Testis (tissue), 3 donors: ENCODE results near the gene RET. TPM values are rescaled to one million over a fixed set of nuclear protein-coding genes. Genes with fewer than 3 reads are reported as not detected.

Experiments
- DNase-seq: peaks from one replicate; pipeline ENCODE4 v3.0.0-alpha.2; 2019
- H3K27ac ChIP-seq, 2 donors: fragments of 200-600 bp; sonication (generic); one replicate each; pipeline ENCODE4 v1.5.1; 2019
- H3K27me3 ChIP-seq: fragments of 200-600 bp; sonication (generic); one replicate; pipeline ENCODE4 v1.5.1; 2019
- H3K36me3 ChIP-seq: fragments of 200-600 bp; sonication (generic); one replicate; pipeline ENCODE4 v1.5.1; 2017; ENCODE audit warnings: low read depth; ENCODE audit errors: missing control alignments
- H3K4me1 ChIP-seq: fragments of 200-600 bp; sonication (generic); one replicate; pipeline ENCODE4 v1.5.1; 2019
- H3K4me3 ChIP-seq, 2 donors: fragments of 200-600 bp; sonication (generic); one replicate each; pipeline ENCODE4 v1.5.1; 2017 to 2019
- H3K9me3 ChIP-seq: fragments of 200-600 bp; sonication (generic); one replicate; pipeline ENCODE4 v1.5.1; 2017
- POLR2A ChIP-seq: fragments of 450-650 bp; IDR thresholded peaks from one replicate; pipeline ENCODE4 v1.6.1; 2017; ENCODE audit warnings: antibody characterized with exemption, mild to moderate bottlenecking, moderate library complexity
- WGBS, 2 donors: methylation state at CpG; one replicate each; pipeline ENCODE4 v1.1.5; 2018; 5-methylcytosine and 5-hydroxymethylcytosine counted together
- intact Hi-C: fragments of 100-400 bp; cut with DNase I; formaldehyde crosslinking; loops from one replicate; pipeline ENCODE4 v1.15.1; 2023; ENCODE audit warnings: low total_unique reads
- polyA plus RNA-seq: library from polyadenylated mRNA; stranded (reverse); fragments of 350-450 nt; fragmentation: Illumina TruSeq; extraction: RNeasy Lipid Tissue Mini Kit (QIAGEN cat#74804); gene quantifications from one replicate; pipeline ENCODE4 v1.2.3, GENCODE V29; 2014; ENCODE audit warnings: low read depth, low replicate concordance; ENCODE audit not compliant: insufficient read depth
- total RNA-seq, 2 donors: library from RNA; depleted of rRNA; stranded (reverse); fragments of >200 nt; gene quantifications; one replicate each; pipeline ENCODE4 v1.2.3, GENCODE V29; 2016
- TF ChIP-seq, protein P1 (sequence below), 3 experiments: fragments of 450-650 bp in 2 of 3; fragments of 200-600 bp in 1 of 3; sonication (generic) in 1 of 3; IDR thresholded peaks; one replicate each; pipeline ENCODE4 v1.5.1; 2016 to 2019; ENCODE audit warnings: antibody characterized with exemption in 3 of 3, mild to moderate bottlenecking in 2 of 3, moderate library complexity in 1 of 3

Gene RET
- total and polyA plus RNA-seq, 3 donors from 2014 or later: 5.1 to 9.5 (median 7.3) TPM

GRCh38 chr10:43173120-43173519 is 96.3 kb downstream of the RET start:
- 88 to 97% methylated on average over 1 of the region's 1 CpG for WGBS, 2 donors
- no peaks in the 10 kb centered on the region for H3K36me3 ChIP-seq
- H3K27ac ChIP-seq: no peak overlapping the region

GRCh38 chr10:43174969-43175368 is 98.1 kb downstream of the RET start:
- no peaks in the 10 kb centered on the region for H3K27me3 ChIP-seq
- intact Hi-C loops: no loop called here
- 77 to 79% methylated on average over 6 of the region's 6 CpGs for WGBS, 2 donors
- H3K27ac ChIP-seq: no peak overlapping the region
- H3K4me3 ChIP-seq: no peak overlapping the region
- no peaks in the 10 kb centered on the region for H3K9me3 ChIP-seq
- H3K4me1 ChIP-seq: no peaks in the 10 kb centered on the region
- TF ChIP-seq, protein P1, sequence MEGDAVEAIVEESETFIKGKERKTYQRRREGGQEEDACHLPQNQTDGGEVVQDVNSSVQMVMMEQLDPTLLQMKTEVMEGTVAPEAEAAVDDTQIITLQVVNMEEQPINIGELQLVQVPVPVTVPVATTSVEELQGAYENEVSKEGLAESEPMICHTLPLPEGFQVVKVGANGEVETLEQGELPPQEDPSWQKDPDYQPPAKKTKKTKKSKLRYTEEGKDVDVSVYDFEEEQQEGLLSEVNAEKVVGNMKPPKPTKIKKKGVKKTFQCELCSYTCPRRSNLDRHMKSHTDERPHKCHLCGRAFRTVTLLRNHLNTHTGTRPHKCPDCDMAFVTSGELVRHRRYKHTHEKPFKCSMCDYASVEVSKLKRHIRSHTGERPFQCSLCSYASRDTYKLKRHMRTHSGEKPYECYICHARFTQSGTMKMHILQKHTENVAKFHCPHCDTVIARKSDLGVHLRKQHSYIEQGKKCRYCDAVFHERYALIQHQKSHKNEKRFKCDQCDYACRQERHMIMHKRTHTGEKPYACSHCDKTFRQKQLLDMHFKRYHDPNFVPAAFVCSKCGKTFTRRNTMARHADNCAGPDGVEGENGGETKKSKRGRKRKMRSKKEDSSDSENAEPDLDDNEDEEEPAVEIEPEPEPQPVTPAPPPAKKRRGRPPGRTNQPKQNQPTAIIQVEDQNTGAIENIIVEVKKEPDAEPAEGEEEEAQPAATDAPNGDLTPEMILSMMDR (IDR thresholded peaks at IDR 0.05): no peak
- TF ChIP-seq POLR2A: no peak
- H3K36me3 ChIP-seq: no peaks in the 10 kb centered on the region
- no peak for DNase-seq

More at GRCh38 chr10:43173120-43173519, 96.3 kb downstream of the RET start:
- no peaks in the 10 kb centered on the region for H3K27me3 ChIP-seq
- no peaks in the 10 kb centered on the region for H3K4me1 ChIP-seq
- no peak for TF ChIP-seq POLR2A
- TF ChIP-seq, protein P1 (IDR thresholded peaks at IDR 0.05): no peak
- intact Hi-C loops: no loop called here
- no peak overlapping the region for H3K4me3 ChIP-seq
- H3K9me3 ChIP-seq: no peaks in the 10 kb centered on the region
- no peak for DNase-seq

- Histone ChIP-seq H3K27me3 (no peaks in the 10 kb centered on the region), H3K9me3 (no peaks in the 10 kb centered on the region), H3K4me3 (no peak overlapping the region), H3K27ac (no peak overlapping the region), H3K4me1 (no peaks in the 10 kb centered on the region), H3K36me3 (no peaks in the 10 kb centered on the region)
- TF ChIP-seq, protein P1 (IDR thresholded peaks at IDR 0.05): no peak
- TF ChIP-seq POLR2A: no peak
- DNase-seq: no peak
- intact Hi-C loops: no loop called here
- 94 to 95% methylated on average over 3 of the region's 3 CpGs for WGBS, 2 donors
These were observed 99.4 kb downstream of the RET start for GRCh38 chr10:43176271-43176670.

DNA sequence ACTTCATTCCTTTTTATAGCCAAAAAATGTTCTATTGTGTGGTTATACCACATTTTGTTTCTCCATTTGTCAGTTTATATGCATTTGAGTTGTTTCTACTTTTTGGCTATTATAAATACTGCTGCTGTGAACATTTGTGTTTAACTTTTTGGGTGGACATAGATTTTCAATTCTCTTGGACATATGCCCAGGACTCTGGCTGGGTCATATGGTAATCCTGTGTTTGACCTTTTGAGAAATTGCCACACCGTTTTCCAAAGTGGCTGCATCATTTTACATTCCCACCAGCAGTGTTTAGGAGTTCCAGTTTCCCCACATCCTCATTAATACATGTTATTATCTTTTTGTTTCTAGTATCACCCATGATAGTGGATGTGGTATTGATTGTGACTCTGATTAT is 100.7 kb downstream of the RET start:
- no peaks in the 10 kb centered on the region for H3K4me1 ChIP-seq
- H3K4me3 ChIP-seq: no peak overlapping the region
- intact Hi-C loops: no loop called here
- H3K9me3 ChIP-seq: no peaks in the 10 kb centered on the region
- TF ChIP-seq, protein P1 (IDR thresholded peaks at IDR 0.05): no peak
- TF ChIP-seq POLR2A: no peak
- no peak for DNase-seq
- 70 to 97% methylated on average over 1 of the region's 1 CpG for WGBS, 2 donors
- no peaks in the 10 kb centered on the region for H3K27me3 ChIP-seq
- H3K27ac ChIP-seq: no peak overlapping the region
- no peaks in the 10 kb centered on the region for H3K36me3 ChIP-seq

Other genes with a start within 250 kb of the RET start
- 10 to 100 TPM; 16.7 to 17.9 TPM for gene CSGALNACT2, start 61.4 kb downstream of the RET start, total RNA-seq
- gene CSGALNACT2, start 61.4 kb downstream of the RET start, polyA plus RNA-seq: 13.9 TPM
- 10 to 100 TPM; 10.9 to 11.7 TPM for gene RASGEF1A, start 190.0 kb downstream of the RET start, total RNA-seq
- gene RASGEF1A, start 190.0 kb downstream of the RET start, polyA plus RNA-seq: 7.8 TPM